Measurements from ENCODE around the gene C2orf74. TPM values are rescaled to one million over a fixed set of nuclear protein-coding genes. Genes with fewer than 3 reads are reported as not detected.
"Not testable (repeated sequence)": the region's sequence is repeated elsewhere in the genome, so short reads cannot be mapped to it uniquely, and the experiment has no call there.

Gene C2orf74
- total RNA-seq, 1 donor from 2014 or later, result 8.7 TPM

GRCh38 chr2:61151436-61151835 is 10.6 kb upstream of the C2orf74 start:
- no peaks in the 10 kb centered on the region for H3K27me3 Mint-ChIP-seq
- H3K36me3 Mint-ChIP-seq (ENCODE audit: low read depth), result peaks cover 22% of the 10 kb centered on the region
- intact Hi-C loops (cut with micrococcal nuclease), result no loop called here
- no peaks in the 10 kb centered on the region for H3K4me1 Mint-ChIP-seq
- H3K27ac Mint-ChIP-seq, result no peak overlapping the region
- no peak for DNase-seq
- H3K9me3 Mint-ChIP-seq, result no peaks in the 10 kb centered on the region
- H3K4me3 Mint-ChIP-seq, result no peak overlapping the region

DNA sequence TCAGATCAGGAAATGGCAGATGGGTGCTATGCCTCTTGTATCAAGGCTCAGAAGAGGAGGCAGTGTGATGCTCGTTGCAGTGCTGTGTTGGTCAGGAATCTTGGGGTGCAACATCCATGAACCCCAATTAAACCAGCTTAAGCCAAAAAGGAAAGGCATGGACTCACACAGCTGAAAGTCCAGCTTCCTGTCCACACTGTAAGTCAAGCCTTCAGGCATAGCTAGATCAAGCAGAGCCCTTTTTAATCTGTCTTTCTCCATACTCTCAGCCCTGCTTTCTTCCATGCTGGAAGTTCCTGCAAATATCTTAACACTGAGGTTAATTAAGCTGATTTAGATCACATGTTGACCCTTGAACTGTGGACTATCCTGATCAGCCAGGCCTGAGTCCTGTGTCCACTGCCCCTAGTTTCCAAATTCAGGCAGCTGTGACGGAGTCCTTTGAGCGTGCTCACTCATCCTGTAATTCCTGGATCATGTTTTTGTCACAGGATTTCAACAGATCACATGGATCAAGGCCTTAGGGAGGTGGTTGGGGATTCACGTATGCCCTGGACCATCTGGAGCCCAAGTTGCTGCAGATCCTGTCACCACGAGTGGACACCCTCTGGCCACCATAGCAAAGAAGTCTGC is 4.5 kb upstream of the C2orf74 start:
- H3K9me3 Mint-ChIP-seq, result peaks cover 6% of the 10 kb centered on the region
- DNase-seq, result no peak
- no peaks in the 10 kb centered on the region for H3K27me3 Mint-ChIP-seq
- no peak overlapping the region for H3K4me3 Mint-ChIP-seq
- peaks cover 32% of the 10 kb centered on the region for H3K36me3 Mint-ChIP-seq (ENCODE audit: low read depth)
- no peak overlapping the region for H3K27ac Mint-ChIP-seq
- peaks cover 3% of the 10 kb centered on the region for H3K4me1 Mint-ChIP-seq
- intact Hi-C loops (cut with micrococcal nuclease), result no loop called here

- H3K4me1 Mint-ChIP-seq, result peaks cover 7% of the 10 kb centered on the region
- H3K36me3 Mint-ChIP-seq (ENCODE audit: low read depth), result peaks cover 36% of the 10 kb centered on the region
- no peak for DNase-seq
- no peak overlapping the region for H3K4me3 Mint-ChIP-seq
- H3K27me3 Mint-ChIP-seq, result no peaks in the 10 kb centered on the region
- H3K9me3 Mint-ChIP-seq, result peaks cover 6% of the 10 kb centered on the region
- intact Hi-C loops (cut with micrococcal nuclease), result no loop called here
- H3K27ac Mint-ChIP-seq, result no peak overlapping the region
Observed at GRCh38 chr2:61158356-61158955, 3.5 kb upstream of the C2orf74 start.

DNA sequence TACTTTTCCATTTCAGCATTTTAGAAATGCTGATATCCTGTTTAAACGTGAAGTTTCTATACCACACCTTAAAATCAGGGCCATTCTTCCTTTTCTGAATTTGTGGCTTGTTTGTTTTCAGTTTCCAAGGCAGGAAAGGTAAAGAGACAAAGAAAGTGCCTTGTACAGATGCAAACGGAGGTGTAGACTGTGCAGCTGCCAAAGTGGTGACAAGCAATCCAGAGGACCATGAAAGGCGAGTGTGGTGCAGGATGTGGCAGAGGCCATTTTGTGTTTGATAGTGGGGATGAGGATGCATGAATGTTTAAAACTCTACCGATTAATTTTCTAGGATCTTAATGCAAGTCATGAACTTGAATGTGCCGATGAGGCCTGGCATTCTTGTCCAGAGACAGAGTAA is 733 bp downstream of the C2orf74 start:
- Mint-ChIP-seq H3K27ac (no peak overlapping the region), H3K9me3 (peaks cover 6% of the 10 kb centered on the region), H3K36me3 (ENCODE audit: low read depth) (peaks cover 55% of the 10 kb centered on the region), H3K27me3 (no peaks in the 10 kb centered on the region), H3K4me1 (peaks cover 7% of the 10 kb centered on the region), H3K4me3 (no peak overlapping the region)
- intact Hi-C loops (cut with micrococcal nuclease), result no loop called here
- DNase-seq, result no peak

- H3K9me3 Mint-ChIP-seq; H3K4me1 Mint-ChIP-seq; H3K27ac Mint-ChIP-seq; H3K4me3 Mint-ChIP-seq; H3K27me3 Mint-ChIP-seq; DNase-seq; intact Hi-C loops (cut with micrococcal nuclease): not testable (repeated sequence)
- H3K36me3 Mint-ChIP-seq (ENCODE audit: low read depth), result peaks cover 36% of the 10 kb centered on the region
Observed at GRCh38 chr2:61165082-61165481, 3.1 kb downstream of the C2orf74 start.

DNA sequence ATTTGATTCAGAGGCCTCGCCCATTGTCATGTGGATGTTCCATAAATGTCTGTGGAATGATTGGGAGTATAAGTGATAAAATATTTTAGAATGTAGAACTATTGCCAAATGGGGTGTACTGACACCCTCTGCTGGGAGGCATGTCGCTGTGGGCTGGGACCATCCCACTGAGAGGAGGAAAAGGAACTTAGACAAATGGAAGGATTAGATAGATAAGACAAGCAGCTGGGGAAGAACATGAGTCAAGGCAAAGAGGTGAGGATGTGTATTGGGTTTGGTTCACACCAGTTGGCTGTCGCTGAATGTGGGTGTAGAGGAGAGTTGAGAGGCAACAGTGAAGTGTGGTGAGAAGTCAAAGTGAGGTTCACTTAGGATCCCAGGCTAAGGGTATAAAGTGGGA is 4.0 kb downstream of the C2orf74 start:
- Mint-ChIP-seq H3K9me3 (no peaks in the 10 kb centered on the region), H3K4me3 (no peak overlapping the region), H3K4me1 (peaks cover 7% of the 10 kb centered on the region), H3K27ac (no peak overlapping the region), H3K36me3 (ENCODE audit: low read depth) (peaks cover 36% of the 10 kb centered on the region), H3K27me3 (no peaks in the 10 kb centered on the region)
- DNase-seq, result no peak
- intact Hi-C loops (cut with micrococcal nuclease), result no loop called here

DNA sequence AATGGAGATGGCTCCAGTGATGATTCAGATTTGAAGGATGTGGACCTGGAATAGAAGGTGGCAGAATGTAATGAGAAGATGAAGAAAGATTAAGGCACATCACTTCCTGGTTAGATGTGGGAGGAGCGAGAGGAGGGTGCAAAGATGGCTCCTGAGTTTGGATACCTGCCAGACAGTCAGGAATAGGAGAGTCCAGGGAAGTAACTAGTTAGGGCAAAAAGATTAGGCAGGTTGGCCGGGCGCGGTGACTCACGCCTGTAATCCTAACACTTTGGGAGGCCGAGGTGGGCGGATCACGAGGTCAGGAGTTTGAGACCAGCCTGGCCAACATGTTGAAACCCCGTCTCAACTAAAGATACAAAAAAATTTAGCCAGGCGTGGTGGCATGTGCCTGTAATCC is 5.6 kb downstream of the C2orf74 start:
- intact Hi-C loops (cut with micrococcal nuclease), result no loop called here
- H3K9me3 Mint-ChIP-seq, result no peaks in the 10 kb centered on the region

DNA sequence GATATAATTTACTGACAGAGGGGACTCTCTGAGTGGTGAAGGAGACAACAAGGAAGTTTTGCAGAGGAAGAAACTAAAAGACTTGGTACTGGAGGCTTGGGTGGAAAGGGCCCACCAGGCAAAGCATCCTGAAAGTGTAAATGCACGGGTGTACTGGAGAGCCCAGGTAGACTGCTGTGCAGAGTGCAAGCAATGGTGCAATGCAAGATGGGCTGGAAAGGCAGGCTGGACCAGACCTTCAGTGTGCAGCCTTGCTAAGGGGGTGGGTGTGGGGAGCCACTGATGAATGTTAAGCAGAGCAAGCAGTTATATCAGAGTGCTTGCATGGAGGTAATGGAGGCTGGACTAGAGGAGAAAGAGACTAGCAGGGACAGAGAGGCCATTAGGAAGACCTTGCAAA is 10.7 kb downstream of the C2orf74 start:
- Mint-ChIP-seq H3K4me3 (no peak overlapping the region), H3K27me3 (peaks cover 9% of the 10 kb centered on the region), H3K36me3 (ENCODE audit: low read depth) (peaks cover under 1% of the 10 kb centered on the region), H3K27ac (no peak overlapping the region), H3K9me3 (no peaks in the 10 kb centered on the region), H3K4me1 (peaks cover 13% of the 10 kb centered on the region)
- intact Hi-C loops (cut with micrococcal nuclease), result no loop called here
- DNase-seq, result no peak

More for the DNA sequence above, 5.6 kb downstream of the C2orf74 start:
- H3K4me1 Mint-ChIP-seq, result peaks cover 4% of the 10 kb centered on the region
- peaks cover 26% of the 10 kb centered on the region for H3K36me3 Mint-ChIP-seq (ENCODE audit: low read depth)
- no peaks in the 10 kb centered on the region for H3K27me3 Mint-ChIP-seq
- H3K4me3 Mint-ChIP-seq, result no peak overlapping the region
- no peak for DNase-seq
- no peak overlapping the region for H3K27ac Mint-ChIP-seq

DNA sequence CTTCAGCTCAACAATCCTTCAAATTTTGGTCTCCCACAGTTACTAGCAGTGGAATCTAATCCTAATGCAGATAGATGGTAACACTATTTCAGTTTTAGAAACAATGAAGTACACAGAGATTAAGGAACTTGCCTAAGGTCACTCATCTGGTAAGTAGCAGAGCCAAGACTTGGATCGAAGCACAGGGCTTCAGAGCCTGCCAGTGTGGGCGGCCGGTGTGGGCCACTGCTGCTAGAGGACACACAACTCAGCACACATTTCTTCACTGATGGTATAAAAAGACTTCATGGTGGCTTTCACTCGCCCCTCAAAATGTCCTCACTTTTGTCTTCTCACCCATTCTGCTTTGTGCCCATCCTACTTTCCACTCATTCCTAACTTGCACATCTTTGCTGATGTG is 11.1 kb downstream of the C2orf74 start:
- Mint-ChIP-seq H3K4me3 (no peak overlapping the region), H3K36me3 (ENCODE audit: low read depth) (peaks cover 2% of the 10 kb centered on the region), H3K27ac (no peak overlapping the region), H3K27me3 (peaks cover 9% of the 10 kb centered on the region), H3K9me3 (no peaks in the 10 kb centered on the region), H3K4me1 (peaks cover 14% of the 10 kb centered on the region)
- DNase-seq, result no peak
- intact Hi-C loops (cut with micrococcal nuclease), result no loop called here

GRCh38 chr2:61175036-61175435 is 13.0 kb downstream of the C2orf74 start:
- intact Hi-C loops (cut with micrococcal nuclease), result loop anchor here (5.0 kb wide), 1 partner anchor 293 kb away; the partner anchor contains the start of gene REL
- no peaks in the 10 kb centered on the region for H3K9me3 Mint-ChIP-seq
- no peak overlapping the region for H3K4me3 Mint-ChIP-seq
- peaks cover 9% of the 10 kb centered on the region for H3K27me3 Mint-ChIP-seq
- H3K36me3 Mint-ChIP-seq (ENCODE audit: low read depth), result peaks cover 15% of the 10 kb centered on the region
- H3K4me1 Mint-ChIP-seq, result peaks cover 32% of the 10 kb centered on the region
- H3K27ac Mint-ChIP-seq, result no peak overlapping the region
- no peak for DNase-seq

- H3K27ac Mint-ChIP-seq, result peak overlapping the region; percentile 82
- intact Hi-C loops (cut with micrococcal nuclease), result loop anchor here (1.0 to 5.0 kb wide), 7 partner anchors 32 to 587 kb away; partner anchors contain the start of genes PEX13, REL, SANBR and USP34
- peaks cover 9% of the 10 kb centered on the region for H3K27me3 Mint-ChIP-seq
- peaks cover 34% of the 10 kb centered on the region for H3K36me3 Mint-ChIP-seq (ENCODE audit: low read depth)
- peak overlapping the region; percentile 90 for H3K4me3 Mint-ChIP-seq
- peak; percentile 99 for DNase-seq
- H3K4me1 Mint-ChIP-seq, result peaks cover 50% of the 10 kb centered on the region
- H3K9me3 Mint-ChIP-seq, result no peaks in the 10 kb centered on the region
Observed at GRCh38 chr2:61176755-61177726, 15.1 kb downstream of the C2orf74 start.

DNA sequence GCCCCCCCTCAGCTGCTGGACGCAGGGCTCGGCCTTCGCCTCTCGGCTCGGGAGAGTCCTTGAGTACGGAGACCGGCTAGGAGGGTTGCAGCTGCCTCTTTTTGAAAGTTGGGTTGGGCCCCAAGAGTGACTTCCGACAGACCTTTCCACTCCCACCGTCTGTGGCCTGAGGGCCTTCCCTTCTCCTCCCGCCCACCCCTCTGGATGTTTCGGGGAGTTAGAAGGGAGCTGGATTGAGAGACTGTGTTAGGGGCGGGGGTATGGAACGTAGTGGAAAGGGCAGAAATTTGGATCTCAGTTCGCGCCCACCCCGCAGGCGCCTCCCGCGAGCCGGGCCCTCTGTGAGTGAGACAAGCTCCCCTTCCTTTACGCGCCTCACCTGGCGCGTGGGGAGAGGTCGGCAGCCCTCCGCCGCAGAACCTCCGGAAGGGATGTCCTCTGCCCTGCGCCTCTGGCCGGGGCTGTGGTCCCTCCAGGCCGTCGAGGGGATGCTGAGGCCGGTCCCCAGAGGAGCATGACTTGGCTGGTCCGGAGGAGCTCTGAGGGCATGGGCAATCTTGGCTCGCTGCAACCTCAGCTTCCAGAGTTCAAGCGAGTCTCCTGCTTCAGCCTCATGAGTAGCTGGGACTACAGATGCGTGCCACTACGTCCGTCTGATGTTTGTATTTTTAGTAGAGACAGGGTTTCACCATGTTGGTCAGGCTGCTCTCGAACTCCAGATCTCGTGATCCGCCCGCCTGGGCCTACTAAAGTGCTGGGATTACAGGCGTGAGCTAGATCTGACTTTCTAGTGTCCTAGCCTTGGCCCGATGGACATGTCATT is 15.9 kb downstream of the C2orf74 start:
- Mint-ChIP-seq H3K27ac (peak overlapping the region; percentile 97), H3K27me3 (peaks cover 9% of the 10 kb centered on the region), H3K4me1 (peaks cover 54% of the 10 kb centered on the region), H3K9me3 (no peaks in the 10 kb centered on the region), H3K4me3 (peak overlapping the region; percentile 95), H3K36me3 (ENCODE audit: low read depth) (peaks cover 41% of the 10 kb centered on the region)
- DNase-seq, result peak; percentile 84
- intact Hi-C loops (cut with micrococcal nuclease), result loop anchor here (1.0 to 5.0 kb wide), 8 partner anchors 33 to 586 kb away; partner anchors contain the start of genes PAPOLG, PEX13, REL and SANBR

All from activated CD4-positive, alpha-beta T cell treated with anti-CD3 and anti-CD28 coated beads, Interleukin-2, amount 10 ng/mL, durations not matched to agents 24 days and 14 days (primary cell).